CD4-positive, alpha-beta T cell treated with Interleukin-6 for 4 hours (primary cell): ENCODE data around the gene CGB3.
"Not testable (repeated sequence)": the region's sequence is repeated elsewhere in the genome, so short reads cannot be mapped to it uniquely, and the experiment has no call there.

Experiments
- DNase-seq: peaks from one replicate; pipeline ENCODE4 v3.0.0-alpha.2; 2020; ENCODE audit warnings: mixed read lengths

Gene CGB3

GRCh38 chr19:49042177-49042576, 18.0 kb upstream of the CGB3 start:
- DNase-seq, result no peak

GRCh38 chr19:49039736-49040135, 15.6 kb upstream of the CGB3 start:
- DNase-seq, result not testable (repeated sequence)

- DNase-seq, result not testable (repeated sequence)
Measured at GRCh38 chr19:49038557-49039276, 14.6 kb upstream of the CGB3 start.

GRCh38 chr19:49038111-49038510, 14.0 kb upstream of the CGB3 start:
- DNase-seq, result not testable (repeated sequence)

GRCh38 chr19:49036815-49037214, 12.7 kb upstream of the CGB3 start, which contains the start of gene CGB1:
Gene CGB1, minus strand, starts transcription at chr19:49036895. Its CDS starts 184 bp downstream, at chr19:49036711.
- DNase-seq, result not testable (repeated sequence)

GRCh38 chr19:49031642-49032301, 7.6 kb upstream of the CGB3 start, which contains the start of gene CGB2:
Gene CGB2, plus strand, starts transcription at chr19:49031890. Its CDS starts 206 bp downstream, at chr19:49032096.
- peak; percentile 38 for DNase-seq

GRCh38 chr19:49030323-49030722, 6.2 kb upstream of the CGB3 start:
- not testable (repeated sequence) for DNase-seq

- DNase-seq, result not testable (repeated sequence)
Measured at GRCh38 chr19:49029749-49030148, 5.6 kb upstream of the CGB3 start.

GRCh38 chr19:49028686-49029085, 4.6 kb upstream of the CGB3 start:
- not testable (repeated sequence) for DNase-seq

GRCh38 chr19:49025599-49025998, 1.5 kb upstream of the CGB3 start:
- DNase-seq, result not testable (repeated sequence)

GRCh38 chr19:49025088-49025487, 955 bp upstream of the CGB3 start:
- not testable (repeated sequence) for DNase-seq

GRCh38 chr19:49022116-49022515, 2.0 kb downstream of the CGB3 start:
- DNase-seq, result no peak

- no peak for DNase-seq
Measured at GRCh38 chr19:49020931-49021895, 2.9 kb downstream of the CGB3 start.

GRCh38 chr19:49020342-49020741, 3.8 kb downstream of the CGB3 start:
- DNase-seq, result no peak

GRCh38 chr19:49019242-49019932, 4.7 kb downstream of the CGB3 start:
- DNase-seq, result peak; percentile 79

- DNase-seq, result peak; percentile 46
Measured at GRCh38 chr19:49018388-49019241, 5.5 kb downstream of the CGB3 start.

GRCh38 chr19:49017666-49018351, 6.3 kb downstream of the CGB3 start:
- peak; percentile 68 for DNase-seq

- DNase-seq, result no peak
Measured at GRCh38 chr19:49017041-49017665, 7.0 kb downstream of the CGB3 start, which contains the start of gene LHB. Gene LHB, minus strand, starts transcription at chr19:49017091. Its CDS starts 10 bp downstream, at chr19:49017081.

- DNase-seq, result no peak
Measured at GRCh38 chr19:49016067-49016839, 7.9 kb downstream of the CGB3 start.
